ELR (cell line): ENCODE measurements around the gene NAV2.

Source experiments
- DNase-seq: peaks from one replicate; pipeline ENCODE4 v3.0.0-alpha.2; 2015; ENCODE audit warnings: low read depth

The NAV2 gene

DNA sequence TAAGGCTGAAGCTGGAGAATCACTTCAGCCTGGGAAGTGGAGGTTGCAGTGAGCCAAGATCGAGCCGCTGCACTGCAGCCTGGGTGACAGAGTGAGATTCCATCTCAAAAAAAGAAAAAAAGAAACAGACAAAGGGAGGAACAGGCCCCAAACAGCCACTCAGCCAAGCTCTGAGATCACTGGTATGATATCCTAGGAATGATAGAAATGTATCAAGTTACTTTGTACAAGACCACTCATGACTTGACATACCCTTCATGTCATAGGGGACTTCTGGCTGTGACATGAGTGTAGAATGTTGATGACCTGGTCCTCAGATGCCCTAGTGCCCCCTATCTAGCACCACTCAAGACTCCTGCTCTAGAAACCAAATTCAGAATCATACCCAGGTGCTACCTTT is 216.5 kb downstream of the NAV2 start:
- peak; percentile 38 for DNase-seq

DNA sequence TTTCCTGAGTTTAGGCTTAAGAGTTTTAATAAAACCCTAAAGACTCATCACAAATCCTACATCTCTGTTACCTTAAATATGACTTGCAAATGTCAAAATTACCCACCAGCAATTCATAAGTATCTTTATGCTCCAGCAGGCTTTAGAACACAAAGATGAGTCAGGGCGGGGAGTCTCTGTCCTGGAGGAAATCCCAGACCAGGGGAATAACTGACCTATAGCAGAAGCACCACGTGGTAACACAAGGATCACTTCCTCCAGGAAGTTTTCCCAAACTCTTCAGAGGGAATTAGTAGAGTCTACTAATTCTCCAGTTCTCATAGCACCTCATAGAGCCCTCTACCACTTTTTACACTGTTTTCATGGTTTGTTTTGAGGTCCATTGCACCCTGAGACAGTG is 217.0 kb downstream of the NAV2 start:
- peak; percentile 57 for DNase-seq

- no peak for DNase-seq
Observed at GRCh38 chr11:19931141-19931770, 218.6 kb downstream of the NAV2 start.

GRCh38 chr11:19931771-19932369 is 219.2 kb downstream of the NAV2 start:
- no peak for DNase-seq

DNA sequence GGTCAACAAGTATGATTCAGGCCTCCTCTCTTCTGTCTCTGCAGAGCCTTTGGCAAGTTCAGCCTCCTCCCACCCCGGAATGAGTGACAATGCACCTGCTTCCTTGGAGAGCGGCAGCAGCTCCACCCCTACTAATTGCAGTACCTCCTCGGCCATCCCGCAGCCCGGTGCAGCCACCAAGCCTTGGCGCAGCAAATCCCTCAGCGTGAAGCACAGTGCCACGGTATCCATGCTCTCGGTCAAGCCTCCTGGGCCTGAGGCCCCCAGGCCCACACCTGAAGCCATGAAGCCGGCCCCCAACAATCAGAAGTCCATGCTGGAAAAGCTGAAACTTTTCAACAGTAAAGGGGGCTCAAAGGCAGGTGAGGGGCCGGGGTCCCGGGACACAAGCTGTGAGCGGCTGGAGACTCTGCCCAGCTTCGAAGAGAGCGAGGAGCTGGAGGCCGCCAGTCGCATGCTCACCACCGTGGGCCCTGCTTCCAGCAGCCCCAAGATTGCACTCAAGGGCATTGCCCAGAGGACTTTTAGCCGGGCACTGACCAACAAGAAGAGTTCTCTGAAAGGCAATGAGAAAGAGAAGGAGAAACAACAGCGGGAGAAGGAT is 220.6 kb downstream of the NAV2 start:
- no peak for DNase-seq

DNA sequence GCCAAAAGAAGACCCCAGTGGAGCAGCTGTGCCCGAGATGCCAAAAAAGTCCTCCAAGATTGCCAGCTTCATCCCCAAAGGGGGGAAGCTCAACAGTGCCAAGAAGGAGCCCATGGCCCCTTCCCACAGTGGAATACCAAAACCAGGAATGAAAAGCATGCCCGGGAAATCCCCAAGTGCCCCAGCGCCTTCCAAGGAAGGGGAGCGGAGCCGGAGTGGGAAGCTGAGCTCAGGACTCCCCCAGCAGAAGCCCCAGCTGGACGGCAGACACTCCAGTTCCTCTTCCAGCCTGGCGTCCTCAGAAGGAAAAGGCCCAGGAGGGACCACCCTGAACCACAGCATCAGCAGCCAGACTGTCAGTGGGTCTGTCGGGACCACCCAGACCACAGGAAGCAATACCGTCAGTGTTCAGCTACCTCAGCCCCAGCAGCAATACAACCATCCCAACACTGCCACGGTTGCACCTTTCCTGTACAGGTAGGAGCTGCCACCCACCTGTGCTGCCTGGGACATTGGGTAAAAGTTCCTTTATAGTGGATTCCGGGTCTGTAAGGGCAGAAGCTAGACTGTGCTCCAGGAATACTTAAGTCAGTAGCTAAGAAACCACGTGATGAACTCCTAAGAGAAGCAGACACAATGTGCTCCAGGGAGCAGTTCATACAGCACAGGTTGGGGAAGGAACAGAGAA is 221.3 kb downstream of the NAV2 start:
- DNase-seq = no peak

DNA sequence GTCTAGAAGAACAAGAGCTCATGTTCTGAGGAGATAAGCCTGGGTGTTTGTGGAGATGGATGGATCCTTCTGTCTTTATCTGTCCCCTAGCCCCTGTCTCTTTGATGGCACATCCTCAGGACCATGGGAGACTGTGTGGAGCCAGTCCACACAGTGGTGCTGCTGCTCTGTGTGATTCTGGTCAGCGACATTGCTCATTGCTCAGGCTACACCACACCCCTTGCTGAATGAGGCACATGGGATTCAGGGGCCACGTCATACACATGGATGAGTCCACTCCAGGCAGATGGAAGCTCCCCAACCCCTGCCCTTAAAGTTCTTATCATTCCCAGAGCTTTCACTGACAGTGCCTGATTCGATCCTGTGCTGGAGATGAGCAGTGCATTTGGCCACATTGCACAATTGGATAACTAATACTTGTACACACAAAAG is 222.2 kb downstream of the NAV2 start:
- DNase-seq = peak; percentile 91

GRCh38 chr11:19935507-19935906 is 222.9 kb downstream of the NAV2 start:
- DNase-seq = peak; percentile 86

- DNase-seq = no peak
Observed at GRCh38 chr11:19936461-19936860, 223.8 kb downstream of the NAV2 start.

GRCh38 chr11:19938169-19938856 is 225.7 kb downstream of the NAV2 start:
- DNase-seq = peak; percentile 77

- DNase-seq = no peak
Observed at GRCh38 chr11:19938866-19939265, 226.2 kb downstream of the NAV2 start.

- no peak for DNase-seq
Observed at GRCh38 chr11:19939415-19939929, 226.8 kb downstream of the NAV2 start.

- DNase-seq = no peak
Observed at GRCh38 chr11:19940831-19941230, 228.2 kb downstream of the NAV2 start.

DNA sequence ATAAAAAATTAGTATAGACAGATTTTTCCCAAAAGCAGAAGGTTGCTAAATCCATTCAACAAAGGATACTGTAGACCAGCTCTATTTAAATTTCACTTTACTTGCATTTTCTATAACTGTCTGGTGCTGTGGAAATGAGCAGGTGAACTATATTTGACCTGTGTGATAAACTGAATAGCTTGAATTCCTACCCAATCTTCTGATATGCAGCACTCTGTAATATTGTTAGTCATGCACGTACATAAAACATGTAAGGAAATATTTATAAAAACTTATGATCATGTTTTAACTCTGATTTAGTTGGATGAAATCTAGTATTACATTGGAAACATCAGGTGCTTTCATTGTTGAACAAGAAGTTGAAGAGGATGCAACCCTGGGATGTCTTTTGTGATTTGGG is 234.0 kb downstream of the NAV2 start:
- no peak for DNase-seq

GRCh38 chr11:19947537-19948114 is 235.0 kb downstream of the NAV2 start:
- no peak for DNase-seq

DNA sequence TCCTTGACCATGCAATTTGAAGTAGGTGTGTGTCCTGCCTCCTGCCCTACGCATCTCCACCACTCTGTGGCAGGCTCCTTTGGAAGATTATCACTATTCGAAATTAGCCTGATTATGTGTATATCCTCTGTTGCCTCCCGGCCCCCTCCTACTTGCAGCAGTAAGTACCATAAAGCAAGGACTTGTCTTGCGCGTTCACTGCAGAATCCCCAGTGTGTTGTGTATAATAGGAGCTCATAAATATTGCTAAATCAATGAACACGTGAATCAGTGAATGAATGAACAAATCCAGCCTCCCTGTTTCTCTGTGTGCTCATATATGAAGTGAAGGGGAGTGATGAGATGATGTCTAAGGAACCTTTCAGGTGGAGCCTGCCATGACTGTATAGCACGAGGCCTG is 237.0 kb downstream of the NAV2 start:
- DNase-seq = no peak

- DNase-seq = peak; percentile 68
Observed at GRCh38 chr11:19951558-19952115, 239.0 kb downstream of the NAV2 start.

DNA sequence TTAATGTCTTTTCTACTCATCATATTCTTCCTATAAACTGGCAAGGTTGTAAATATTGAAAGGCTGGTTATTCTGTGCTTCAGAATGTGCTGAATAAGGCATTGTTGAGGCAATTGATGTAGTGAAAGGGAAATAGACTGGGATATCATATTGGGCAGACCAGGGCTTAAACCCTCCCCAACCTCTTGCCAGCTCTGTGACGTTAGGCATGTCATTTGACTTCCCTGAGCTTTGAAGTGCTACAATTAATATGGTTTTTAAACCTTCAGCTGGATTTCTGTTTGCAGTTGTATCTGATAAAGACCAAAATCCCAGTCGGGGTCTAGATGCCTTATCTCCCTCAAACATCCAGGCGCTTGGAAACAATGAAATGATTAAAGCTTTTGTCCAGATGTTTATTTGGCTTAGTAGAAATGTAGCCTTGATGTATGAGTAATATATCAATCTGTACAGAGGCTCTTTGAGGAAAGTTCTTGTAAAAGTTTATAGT is 239.5 kb downstream of the NAV2 start:
- DNase-seq = no peak

- DNase-seq = no peak
Observed at GRCh38 chr11:19952911-19953310, 240.3 kb downstream of the NAV2 start.

DNA sequence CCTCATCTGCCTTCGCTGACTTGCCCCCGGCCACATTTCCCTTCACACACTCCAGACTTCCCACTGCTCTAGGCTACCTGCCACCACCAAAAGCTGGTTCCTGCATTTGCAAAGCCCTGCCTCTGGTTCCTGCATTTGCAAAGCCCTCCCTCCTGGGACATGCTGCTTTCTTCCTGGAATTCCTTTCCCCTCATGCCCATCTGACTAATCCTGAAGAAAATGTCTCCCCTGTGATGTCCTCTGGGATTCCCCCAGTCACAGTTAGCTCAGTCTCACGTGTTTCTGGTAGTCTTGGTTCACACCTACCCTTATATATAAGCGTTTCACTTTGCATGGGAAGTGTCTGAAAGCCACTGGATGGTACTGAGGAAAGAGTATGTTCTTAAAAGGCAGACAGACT is 240.7 kb downstream of the NAV2 start:
- DNase-seq = peak; percentile 79

DNA sequence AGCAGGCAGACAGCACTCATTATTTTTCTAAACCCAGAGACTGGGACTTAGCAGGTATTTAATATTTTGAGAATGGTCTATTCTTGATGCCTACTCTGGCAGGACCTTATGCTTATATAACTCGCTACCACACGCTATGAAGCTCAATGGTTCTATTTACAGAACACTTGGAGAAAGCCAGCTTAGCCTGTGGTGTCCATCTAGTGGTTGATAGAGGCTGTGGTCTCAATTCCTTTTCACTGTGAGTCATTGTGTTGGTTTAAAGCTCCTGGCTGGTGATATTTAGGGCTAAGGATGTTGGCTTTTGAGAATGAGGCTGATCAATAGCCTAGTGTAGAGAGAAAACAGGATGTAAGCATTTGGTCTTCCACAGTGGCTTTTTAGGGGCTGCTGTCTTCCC is 241.3 kb downstream of the NAV2 start:
- DNase-seq = peak; percentile 84
